Neural crest cell (in vitro differentiated cells): ENCODE results near the gene LSAMP. TPM values are rescaled to one million over a fixed set of nuclear protein-coding genes. Genes with fewer than 3 reads are reported as not detected.

Experiments used
- DNase-seq: peaks from one replicate; pipeline ENCODE4 v3.0.0; 2021; ENCODE audit warnings: low read depth, mixed read lengths, low spot score
- H3K27ac Mint-ChIP-seq: one replicate; pipeline ENCODE4 v1.8.0; 2021; ENCODE audit warnings: mild to moderate bottlenecking, mixed read lengths; ENCODE audit not compliant: unreplicated experiment
- H3K27me3 Mint-ChIP-seq: 2 replicates; pipeline ENCODE4 v1.8.0; 2021; ENCODE audit warnings: low read depth, mild to moderate bottlenecking, mixed read lengths
- H3K36me3 Mint-ChIP-seq: 2 replicates; pipeline ENCODE4 v1.8.0; 2021; ENCODE audit warnings: low read depth, mild to moderate bottlenecking, mixed read lengths
- H3K4me1 Mint-ChIP-seq: 2 replicates; pipeline ENCODE4 v1.8.0; 2021; ENCODE audit warnings: mixed read lengths
- H3K4me3 Mint-ChIP-seq: one replicate; pipeline ENCODE4 v1.8.0; 2021; ENCODE audit warnings: mild to moderate bottlenecking, mixed read lengths
- H3K9me3 Mint-ChIP-seq: 2 replicates; pipeline ENCODE4 v1.8.0; 2021; ENCODE audit warnings: mixed read lengths
- CTCF ChIP-seq: fragments of 200-600 bp; sonication (generic); conservative IDR thresholded peaks from 2 replicates; pipeline ENCODE4 v1.5.0; 2021; ENCODE audit warnings: antibody characterized with exemption, mild to moderate bottlenecking
- total RNA-seq: library from RNA; stranded (reverse); gene quantifications from 2 replicates; pipeline ENCODE4 v1.2.1, GENCODE V29; 2021

The LSAMP gene
- total RNA-seq, 1 donor from 2014 or later = 36.7 TPM

- no peaks in the 10 kb centered on the region for H3K27me3 Mint-ChIP-seq
- H3K4me3 Mint-ChIP-seq = no peak overlapping the region
- H3K4me1 Mint-ChIP-seq = no peaks in the 10 kb centered on the region
- no peak for DNase-seq
- no peak overlapping the region for H3K27ac Mint-ChIP-seq
- H3K36me3 Mint-ChIP-seq = peaks cover 24% of the 10 kb centered on the region
- H3K9me3 Mint-ChIP-seq = no peaks in the 10 kb centered on the region
- TF ChIP-seq CTCF = no peak
Observed at GRCh38 chr3:115839246-115839645, 606.0 kb downstream of the LSAMP start.

GRCh38 chr3:115838786-115839185, 606.5 kb downstream of the LSAMP start:
- H3K4me1 Mint-ChIP-seq = no peaks in the 10 kb centered on the region
- no peaks in the 10 kb centered on the region for H3K27me3 Mint-ChIP-seq
- no peak for DNase-seq
- H3K4me3 Mint-ChIP-seq = no peak overlapping the region
- H3K36me3 Mint-ChIP-seq = peaks cover 24% of the 10 kb centered on the region
- no peaks in the 10 kb centered on the region for H3K9me3 Mint-ChIP-seq
- no peak overlapping the region for H3K27ac Mint-ChIP-seq
- TF ChIP-seq CTCF = no peak

GRCh38 chr3:115836944-115837343, 608.3 kb downstream of the LSAMP start:
- no peaks in the 10 kb centered on the region for H3K4me1 Mint-ChIP-seq
- DNase-seq = no peak
- H3K27me3 Mint-ChIP-seq = no peaks in the 10 kb centered on the region
- H3K9me3 Mint-ChIP-seq = no peaks in the 10 kb centered on the region
- H3K27ac Mint-ChIP-seq = no peak overlapping the region
- H3K4me3 Mint-ChIP-seq = no peak overlapping the region
- peak; percentile 72 for TF ChIP-seq CTCF
- peaks cover 23% of the 10 kb centered on the region for H3K36me3 Mint-ChIP-seq

GRCh38 chr3:115835946-115836345, 609.3 kb downstream of the LSAMP start:
- H3K4me3 Mint-ChIP-seq = no peak overlapping the region
- no peak for DNase-seq

GRCh38 chr3:115834068-115834467, 611.2 kb downstream of the LSAMP start:
- DNase-seq = no peak
- Mint-ChIP-seq H3K9me3 (no peaks in the 10 kb centered on the region), H3K27ac (no peak overlapping the region)

More at GRCh38 chr3:115835946-115836345, 609.3 kb downstream of the LSAMP start:
- no peak for TF ChIP-seq CTCF
- Mint-ChIP-seq H3K27me3 (no peaks in the 10 kb centered on the region), H3K36me3 (peaks cover 15% of the 10 kb centered on the region), H3K27ac (no peak overlapping the region), H3K9me3 (no peaks in the 10 kb centered on the region), H3K4me1 (peaks cover 7% of the 10 kb centered on the region)

More at GRCh38 chr3:115834068-115834467, 611.2 kb downstream of the LSAMP start:
- H3K36me3 Mint-ChIP-seq = peaks cover 9% of the 10 kb centered on the region
- no peaks in the 10 kb centered on the region for H3K27me3 Mint-ChIP-seq
- H3K4me1 Mint-ChIP-seq = peaks cover 7% of the 10 kb centered on the region
- no peak overlapping the region for H3K4me3 Mint-ChIP-seq
- no peak for TF ChIP-seq CTCF
